H1 (cell line): Measurements from ENCODE around the gene SSMEM1. TPM values are rescaled to one million over a fixed set of nuclear protein-coding genes. Genes with fewer than 3 reads are reported as not detected.

Experiments used
- CTCF ChIA-PET: fragments of 300-600 bp; sonication (Branson Sonifier 250); formaldehyde crosslinking; loops from one replicate; lab custom pipeline; 2021; ENCODE audit not compliant: partially characterized antibody; lab: Charles Lee
- POLR2A ChIA-PET: fragments of 300-600 bp; sonication (Branson Sonifier 250); formaldehyde crosslinking; loops from one replicate; lab custom pipeline; 2021; ENCODE audit warnings: inconsistent platforms; ENCODE audit not compliant: partially characterized antibody; lab: Charles Lee
- DNase-seq, 2 experiments: peaks; one replicate each; pipeline versions ENCODE4 v3.0.0 to v3.0.0-alpha.2; 2010 to 2022; ENCODE audit warnings: low spot score in 2 of 2, low read depth in 1 of 2, mixed read lengths in 1 of 2
- FAIRE-seq: peaks from 2 replicates; lab custom pipeline; 2011; peaks lifted over from hg19 to GRCh38; lab: Jason Lieb, UNC
- H2AFZ ChIP-seq: 2 replicates; pipeline ENCODE4 v1.8.1; 2012; ENCODE audit warnings: low read length, inconsistent platforms
- H2AK5ac ChIP-seq: 2 replicates; pipeline ENCODE4 v1.6.1; 2013; ENCODE audit warnings: low read depth, low read length
- H2BK120ac ChIP-seq: replicated peaks from 2 replicates; pipeline ENCODE3; 2013; ENCODE audit warnings: low read depth, low read length, inconsistent platforms
- H2BK12ac ChIP-seq: 2 replicates; pipeline ENCODE4 v1.6.1; 2013; ENCODE audit warnings: low read depth, low read length
- H2BK15ac ChIP-seq: 2 replicates; pipeline ENCODE4 v1.6.1; 2013; ENCODE audit warnings: low read length
- H2BK20ac ChIP-seq: 2 replicates; pipeline ENCODE4 v1.6.1; 2013; ENCODE audit warnings: low read length
- H2BK5ac ChIP-seq: 2 replicates; pipeline ENCODE4 v1.6.1; 2013; ENCODE audit warnings: low read depth, low read length
- H3K14ac ChIP-seq: 2 replicates; pipeline ENCODE4 v1.6.1; 2013; ENCODE audit warnings: inconsistent platforms; ENCODE audit not compliant: insufficient read length
- H3K18ac ChIP-seq: 2 replicates; pipeline ENCODE4 v1.6.1; 2013; ENCODE audit warnings: low read length; ENCODE audit errors: extremely low read depth
- H3K23ac ChIP-seq: 2 replicates; pipeline ENCODE4 v1.6.1; 2013; ENCODE audit warnings: inconsistent platforms; ENCODE audit not compliant: insufficient read length
- H3K23me2 ChIP-seq: 2 replicates; pipeline ENCODE4 v1.6.1; 2013; ENCODE audit warnings: low read depth, low read length
- H3K27ac ChIP-seq: 2 replicates; pipeline ENCODE4 v1.6.1; 2011; ENCODE audit warnings: low read depth, low read length, inconsistent platforms
- H3K27me3 ChIP-seq, 4 experiments: replicated peaks in 1 of 4; 1 replicate in 1 of 4; 2 replicates in 3 of 4; pipeline versions ENCODE4 v1.6.1 to v1.8.1; 2011 to 2013; ENCODE audit warnings: low read length in 3 of 4, mild to moderate bottlenecking in 3 of 4, inconsistent platforms in 2 of 4, mixed read lengths in 2 of 4, moderate library complexity in 1 of 4; ENCODE audit not compliant: control insufficient read depth in 3 of 4, insufficient read depth in 3 of 4; ENCODE audit errors: extremely low read depth in 1 of 4
- H3K36me3 ChIP-seq, 4 experiments: 2 replicates each; pipeline versions ENCODE4 v1.6.1 to v1.8.1; 2011 to 2013; ENCODE audit warnings: mild to moderate bottlenecking in 4 of 4, low read length in 3 of 4, moderate library complexity in 2 of 4, control low read depth in 1 of 4, inconsistent platforms in 1 of 4; ENCODE audit not compliant: insufficient read depth in 4 of 4, control insufficient read depth in 2 of 4
- H3K4ac ChIP-seq: replicated peaks from 2 replicates; pipeline ENCODE3; 2013; ENCODE audit warnings: low read length, low read depth, mixed read lengths, inconsistent platforms; ENCODE audit not compliant: insufficient read length
- H3K4me1 ChIP-seq, 4 experiments: replicated peaks in 1 of 4; 1 replicate in 1 of 4; 2 replicates in 3 of 4; pipeline versions ENCODE4 v1.6.1 to v1.8.1; 2011 to 2013; ENCODE audit warnings: low read length in 3 of 4, inconsistent platforms in 2 of 4, mixed read lengths in 1 of 4; ENCODE audit not compliant: insufficient read depth in 4 of 4, control insufficient read depth in 3 of 4
- H3K4me2 ChIP-seq, 2 experiments: 2 replicates each; pipeline versions ENCODE4 v1.6.1 to v1.8.1; 2011 to 2013; ENCODE audit warnings: low read depth in 2 of 2, low read length in 2 of 2, control low read depth in 1 of 2, inconsistent platforms in 1 of 2, mild to moderate bottlenecking in 1 of 2; ENCODE audit not compliant: insufficient read depth in 1 of 2
- H3K4me3 ChIP-seq, 4 experiments: fragments of 200-600, 300-600 bp in 1 of 4; sonication (generic), shearing (Covaris generic), sonication (Bioruptor Twin) in 1 of 4; 2 replicates each; pipeline versions ENCODE4 v1.5.1 to v1.8.1; 2011 to 2016; ENCODE audit warnings: low read length in 4 of 4, low read depth in 3 of 4, control low read depth in 2 of 4, inconsistent platforms in 2 of 4, mild to moderate bottlenecking in 2 of 4, mixed read lengths in 1 of 4, moderate library complexity in 1 of 4; ENCODE audit not compliant: insufficient read depth in 2 of 4; ENCODE audit errors: extremely low read depth in 1 of 4
- H3K56ac ChIP-seq: replicated peaks from 2 replicates; pipeline ENCODE3; 2013; ENCODE audit warnings: low read depth, mild to moderate bottlenecking, mixed read lengths, low read length, inconsistent platforms; ENCODE audit not compliant: insufficient read length
- H3K79me1 ChIP-seq: 2 replicates; pipeline ENCODE4 v1.6.1; 2013; ENCODE audit warnings: low read depth, low read length, control low read depth
- H3K79me2 ChIP-seq, 2 experiments: 2 replicates each; pipeline versions ENCODE4 v1.6.1 to v1.8.1; 2012 to 2013; ENCODE audit warnings: low read length in 2 of 2, mild to moderate bottlenecking in 2 of 2, inconsistent platforms in 1 of 2; ENCODE audit not compliant: insufficient read depth in 2 of 2, control insufficient read depth in 1 of 2
- H3K9ac ChIP-seq, 4 experiments: replicated peaks in 1 of 4; 1 replicate in 1 of 4; 2 replicates in 3 of 4; pipeline versions ENCODE4 v1.6.1 to v1.8.1; 2011 to 2013; ENCODE audit warnings: low read depth in 3 of 4, low read length in 3 of 4, control low read depth in 2 of 4, mild to moderate bottlenecking in 2 of 4, moderate library complexity in 2 of 4, inconsistent platforms in 1 of 4; ENCODE audit errors: extremely low read depth in 1 of 4
- H3K9me3 ChIP-seq, 2 experiments: 2 replicates each; pipeline versions ENCODE4 v1.6.1 to v1.8.1; 2012 to 2013; ENCODE audit warnings: mild to moderate bottlenecking in 2 of 2, moderate library complexity in 2 of 2, control low read depth in 1 of 2, inconsistent platforms in 1 of 2, low read depth in 1 of 2, low read length in 1 of 2, mixed read lengths in 1 of 2; ENCODE audit not compliant: insufficient read depth in 2 of 2
- H4K20me1 ChIP-seq, 2 experiments: replicated peaks in 1 of 2; 2 replicates each; pipeline versions ENCODE3 to v1.8.1; 2011 to 2013; ENCODE audit warnings: inconsistent platforms in 2 of 2, low read length in 2 of 2, mild to moderate bottlenecking in 1 of 2; ENCODE audit not compliant: insufficient read depth in 2 of 2, control insufficient read depth in 1 of 2
- H4K5ac ChIP-seq: 2 replicates; pipeline ENCODE4 v1.6.1; 2013; ENCODE audit warnings: low read length, low read depth, mixed read lengths, inconsistent platforms; ENCODE audit not compliant: insufficient read length
- H4K8ac ChIP-seq: 2 replicates; pipeline ENCODE4 v1.8.0; 2013; ENCODE audit warnings: mild to moderate bottlenecking, moderate library complexity, low read length, inconsistent platforms; ENCODE audit not compliant: insufficient read depth; ENCODE audit errors: extremely low read depth
- H4K91ac ChIP-seq: replicated peaks from 2 replicates; pipeline ENCODE3; 2013; ENCODE audit warnings: low read length, mixed read lengths, inconsistent platforms; ENCODE audit not compliant: insufficient read length
- HDAC2 ChIP-seq, 2 experiments: fragments of 300-600 bp in 1 of 2; sonication (generic) in 1 of 2; IDR thresholded peaks; 2 replicates each; pipeline ENCODE4 v1.6.1; 2011 to 2012; ENCODE audit warnings: low read depth in 2 of 2, low read length in 2 of 2, mild to moderate bottlenecking in 2 of 2, moderate library complexity in 2 of 2, borderline replicate concordance in 1 of 2, inconsistent platforms in 1 of 2
- POLR2A ChIP-seq, 2 experiments: IDR thresholded peaks; 1 replicate in 1 of 2; 2 replicates in 1 of 2; pipeline ENCODE4 v1.6.1; 2011; ENCODE audit warnings: low read depth in 2 of 2, low read length in 2 of 2, mild to moderate bottlenecking in 2 of 2; ENCODE audit errors: control extremely low read depth in 1 of 2
- WGBS, 2 experiments: shearing (Covaris generic) in 1 of 2; methylation state at CpG; one replicate each; pipeline versions ENCODE4 v1.1.6 to v1.1.7; 2013 to 2015; ENCODE audit warnings: low lambda C conversion rate in 2 of 2, mixed read lengths in 2 of 2, inconsistent platforms in 1 of 2, low coverage in 1 of 2, missing lambda C conversion rate in 1 of 2; ENCODE audit not compliant: insufficient replicate concordance in 2 of 2, insufficient coverage in 1 of 2, insufficient read length in 1 of 2; ENCODE audit errors: extremely low coverage in 1 of 2, missing lambda C conversion rate in 1 of 2; 5-methylcytosine and 5-hydroxymethylcytosine counted together
- polyA plus RNA-seq, 7 experiments: library from polyadenylated mRNA; depleted of rRNA in 3 of 7; stranded (reverse) in 5 of 7; unstranded in 2 of 7; fragments of >200 nt in 5 of 7; fragments of 200-250 nt in 2 of 7; gene quantifications; 1 replicate in 5 of 7; 2 replicates in 1 of 7; 4 replicates in 1 of 7; pipeline versions ENCODE4 v1.2.1 to v1.2.3, GENCODE V29; 2011 to 2013; ENCODE audit warnings: missing spikeins in 2 of 7, mixed read lengths in 2 of 7
- total RNA-seq: library from RNA; stranded (reverse); fragmentation: NEBNext Ultra II Directional; extraction: Animal tissue kit (Norgen Biotek cat#: 25700); gene quantifications from 2 replicates; pipeline ENCODE4 v1.2.1, GENCODE V29; 2021

Gene SSMEM1
- total and polyA plus RNA-seq, 2 of the 8 experiments (the other 6 are each of a cell fraction or from before 2014, with no cell fraction given), result not detected

GRCh38 chr7:130182990-130183389, 24.7 kb upstream of the SSMEM1 start:
- H3K79me2 ChIP-seq, result no peaks in the 10 kb centered on the region
- FAIRE-seq (no peak), DNase-seq (no peak)
- no peak overlapping the region for H2BK120ac ChIP-seq
- peaks cover 7 to 47% (median 25%) of the 10 kb centered on the region in 4 experiments for H3K36me3 ChIP-seq
- no peak overlapping the region for H3K23ac ChIP-seq
- no peak overlapping the region for H2BK20ac ChIP-seq
- no peak overlapping the region for H3K4me3 ChIP-seq
- no peak overlapping the region for H4K8ac ChIP-seq
- no peak overlapping the region for H4K5ac ChIP-seq
- H2BK15ac ChIP-seq, result no peak overlapping the region
- no peak overlapping the region for H3K56ac ChIP-seq
- ChIA-PET POLR2A (interaction anchor here (1.2 kb wide), 1 partner anchor 22 kb away, joined by 3 read pairs; the partner anchor contains the start of gene TMEM209), CTCF (interaction anchor here (0.6 to 1.0 kb wide), 3 partner anchors 9 to 722 kb away, joined by 3 to 5 read pairs (median 3); no protein-coding TSS in a partner anchor)
- no peak overlapping the region for H4K91ac ChIP-seq
- H3K9ac ChIP-seq, result no peak overlapping the region
- no peak overlapping the region for H2BK5ac ChIP-seq
- H3K14ac ChIP-seq, result no peak overlapping the region
- H3K27ac ChIP-seq, result no peak overlapping the region
- H2BK12ac ChIP-seq, result no peak overlapping the region
- H2AFZ ChIP-seq, result no peak overlapping the region
- TF ChIP-seq HDAC2 (IDR thresholded peaks at IDR 0.05; ENCODE audit: borderline replicate concordance in 1 of 2, low read depth in 2 of 2, low read length in 2 of 2), result no peak
- TF ChIP-seq POLR2A (IDR thresholded peaks at IDR 0.05; ENCODE audit: control extremely low read depth in 1 of 2, low read depth in 2 of 2, low read length in 2 of 2), result no peak
- TF ChIP-seq, all 59 proteins: peak for 0
- H3K27me3 ChIP-seq, result no peaks in the 10 kb centered on the region
- no peaks in the 10 kb centered on the region for H3K23me2 ChIP-seq
- no peaks in the 10 kb centered on the region for H3K4me1 ChIP-seq
- no peaks in the 10 kb centered on the region for H4K20me1 ChIP-seq
- H3K18ac ChIP-seq, result no peak overlapping the region
- no peak overlapping the region for H3K4me2 ChIP-seq
- no peaks in the 10 kb centered on the region for H3K79me1 ChIP-seq
- WGBS, 2 experiments, result 59% methylated on average over 2 of the region's 2 CpGs; no CpG with 5 or more reads in 1 of the 2 experiments
- no peaks in the 10 kb centered on the region for H3K9me3 ChIP-seq
- H2AK5ac ChIP-seq, result no peak overlapping the region
- H3K4ac ChIP-seq, result no peak overlapping the region
